IMR-90 (cell line): ENCODE measurements around the gene ZNF616. TPM values are rescaled to one million over a fixed set of nuclear protein-coding genes. Genes with fewer than 3 reads are reported as not detected.

Experiments
- ATAC-seq: fragments of 200-7000 bp; cut with Tn5 transposase; 2 replicates; pipeline ENCODE4 v1.9.1; 2020; ENCODE audit warnings: low read depth, mild to moderate bottlenecking, moderate library complexity
- BruUV-seq: library from RNA; stranded (reverse); fragments of 400-500 nt; replicated peaks from 2 replicates; lab custom pipeline; 2021; lab: Mats Ljungman, UMichigan
- CTCF ChIA-PET: fragments of 300-600 bp; formaldehyde crosslinking; extraction: SDS; loops from one replicate; lab custom pipeline; 2021; ENCODE audit warnings: antibody characterized with exemption; lab: Yijun Ruan, JAX
- POLR2A ChIA-PET: fragments of 300-600 bp; sonication (Branson Sonifier 250); formaldehyde crosslinking; loops from one replicate; lab custom pipeline; 2022; ENCODE audit warnings: antibody characterized with exemption; ENCODE audit not compliant: unreplicated experiment; lab: Charles Lee
- DNase-seq: peaks from one replicate; pipeline ENCODE4 v3.0.0; 2013
- H2AFZ ChIP-seq: replicated peaks from 2 replicates; pipeline ENCODE3; 2013; ENCODE audit warnings: low read length, mild to moderate bottlenecking; ENCODE audit not compliant: poor library complexity
- H2AK5ac ChIP-seq: 2 replicates; pipeline ENCODE4 v1.6.1; 2013; ENCODE audit warnings: low read depth, low read length, inconsistent platforms
- H2AK9ac ChIP-seq: replicated peaks from 2 replicates; pipeline ENCODE3; 2013; ENCODE audit warnings: mild to moderate bottlenecking, low read depth, low read length, moderate library complexity; ENCODE audit not compliant: poor library complexity
- H2BK120ac ChIP-seq: 2 replicates; pipeline ENCODE4 v1.6.1; 2013; ENCODE audit warnings: low read depth, low read length, inconsistent platforms
- H2BK15ac ChIP-seq: 3 replicates; pipeline ENCODE4 v1.6.1; 2013; ENCODE audit warnings: low read depth, low read length, inconsistent platforms
- H2BK20ac ChIP-seq: 2 replicates; pipeline ENCODE4 v1.6.1; 2013; ENCODE audit warnings: low read depth, mild to moderate bottlenecking, inconsistent platforms, low read length, moderate library complexity
- H2BK5ac ChIP-seq: 2 replicates; pipeline ENCODE4 v1.6.1; 2013; ENCODE audit warnings: mild to moderate bottlenecking, low read depth, low read length, inconsistent platforms; ENCODE audit not compliant: poor library complexity, severe bottlenecking
- H3K14ac ChIP-seq: replicated peaks from 2 replicates; pipeline ENCODE4 v1.6.1; 2013; ENCODE audit warnings: low read depth, low read length, inconsistent platforms
- H3K18ac ChIP-seq: 2 replicates; pipeline ENCODE4 v1.6.1; 2013; ENCODE audit warnings: low read depth, low read length, control low read depth
- H3K23ac ChIP-seq: 2 replicates; pipeline ENCODE4 v1.6.1; 2013; ENCODE audit warnings: low read depth, low read length, inconsistent platforms
- H3K27ac ChIP-seq: 2 replicates; pipeline ENCODE4 v1.5.1; 2013; ENCODE audit warnings: mild to moderate bottlenecking, control low read depth, low read length; ENCODE audit not compliant: insufficient read depth
- H3K27me3 ChIP-seq: 2 replicates; pipeline ENCODE4 v1.6.1; 2013; ENCODE audit warnings: low read length; ENCODE audit not compliant: control insufficient read depth, insufficient read depth
- H3K36me3 ChIP-seq: 2 replicates; pipeline ENCODE4 v1.6.1; 2013; ENCODE audit warnings: low read length, mixed read lengths; ENCODE audit not compliant: control insufficient read depth, insufficient read depth
- H3K4ac ChIP-seq: 2 replicates; pipeline ENCODE4 v1.6.1; 2013; ENCODE audit warnings: low read depth, low read length, inconsistent platforms
- H3K4me1 ChIP-seq: 2 replicates; pipeline ENCODE4 v1.6.1; 2013; ENCODE audit warnings: low read length, mixed read lengths; ENCODE audit not compliant: control insufficient read depth, insufficient read depth
- H3K4me2 ChIP-seq: 2 replicates; pipeline ENCODE4 v1.6.1; 2013; ENCODE audit warnings: low read depth, mild to moderate bottlenecking, control low read depth, low read length, moderate library complexity
- H3K4me3 ChIP-seq: 2 replicates; pipeline ENCODE4 v1.5.1; 2013; ENCODE audit warnings: low read depth, mild to moderate bottlenecking, control low read depth, low read length, moderate library complexity; ENCODE audit not compliant: insufficient read depth
- H3K56ac ChIP-seq: 2 replicates; pipeline ENCODE4 v1.6.1; 2013; ENCODE audit warnings: low read length, inconsistent platforms; ENCODE audit not compliant: insufficient read depth; ENCODE audit errors: extremely low read depth
- H3K79me1 ChIP-seq, 2 experiments: 2 replicates each; pipeline ENCODE4 v1.6.1; 2013; ENCODE audit warnings: low read length in 2 of 2, inconsistent platforms in 1 of 2, low read depth in 1 of 2
- H3K9ac ChIP-seq: 2 replicates; pipeline ENCODE4 v1.6.1; 2013; ENCODE audit warnings: low read depth, low read length, control low read depth
- H3K9me1 ChIP-seq: 2 replicates; pipeline ENCODE4 v1.6.1; 2013; ENCODE audit warnings: low read length, inconsistent platforms; ENCODE audit not compliant: insufficient read depth
- H3K9me3 ChIP-seq: 2 replicates; pipeline ENCODE4 v1.6.1; 2013; ENCODE audit warnings: low read length; ENCODE audit not compliant: control insufficient read depth, insufficient read depth
- H4K20me1 ChIP-seq: 2 replicates; pipeline ENCODE4 v1.6.1; 2013; ENCODE audit warnings: low read length, inconsistent platforms; ENCODE audit not compliant: insufficient read depth
- H4K5ac ChIP-seq: 2 replicates; pipeline ENCODE4 v1.6.1; 2013; ENCODE audit warnings: mild to moderate bottlenecking, low read depth, low read length, control low read depth
- H4K8ac ChIP-seq, 2 experiments: 2 replicates each; pipeline ENCODE4 v1.6.1; 2013; ENCODE audit warnings: low read depth in 2 of 2, low read length in 2 of 2, control low read depth in 1 of 2, inconsistent platforms in 1 of 2
- H4K91ac ChIP-seq: 2 replicates; pipeline ENCODE4 v1.6.1; 2013; ENCODE audit warnings: low read depth, low read length, inconsistent platforms; ENCODE audit not compliant: insufficient read depth
- MAZ ChIP-seq: IDR thresholded peaks from 2 replicates; pipeline ENCODE4 v1.6.1; 2012; ENCODE audit warnings: low read depth, mild to moderate bottlenecking, low read length, improper control_type of control experiment, moderate library complexity, borderline replicate concordance
- MXI1 ChIP-seq: IDR thresholded peaks from 2 replicates; pipeline ENCODE4 v1.6.1; 2012; ENCODE audit warnings: low read depth, mild to moderate bottlenecking, low read length, moderate library complexity, borderline replicate concordance
- NFE2L2 ChIP-seq: fragments of 150-350 bp; IDR thresholded peaks from 2 replicates; pipeline ENCODE4 v1.6.1; 2016; ENCODE audit warnings: low read depth, mild to moderate bottlenecking, low read length
- POLR2A ChIP-seq: IDR thresholded peaks from 2 replicates; pipeline ENCODE4 v1.6.1; 2012; ENCODE audit warnings: mild to moderate bottlenecking, low read depth, low read length
- RAD21 ChIP-seq: IDR thresholded peaks from 2 replicates; pipeline ENCODE4 v1.6.1; 2012; ENCODE audit warnings: low read length, improper control_type of control experiment
- WGBS, 2 experiments: methylation state at CpG; one replicate each; pipeline versions ENCODE4 v1.1.5 to v1.1.7; 2013; ENCODE audit warnings: missing lambda C conversion rate in 2 of 2; ENCODE audit not compliant: insufficient read length in 1 of 2; ENCODE audit errors: extremely low coverage in 2 of 2; 5-methylcytosine and 5-hydroxymethylcytosine counted together
- dilution Hi-C: fragments of 300-500 bp; cut with HindIII; formaldehyde crosslinking; loops from one replicate; pipeline ENCODE4 v1.14.3; 2018; ENCODE audit warnings: low sequenced_read_pairs; ENCODE audit not compliant: unreplicated experiment
- in situ Hi-C: fragments of 300-500 bp; cut with MboI; formaldehyde crosslinking; loops from 3 replicates; pipeline ENCODE4 v1.14.3; 2019; ENCODE audit warnings: low sequenced_read_pairs, inconsistent platforms, mixed read lengths
- intact Hi-C: fragments of 100-400 bp; cut with micrococcal nuclease; formaldehyde crosslinking; loops from 2 replicates; pipeline ENCODE4 v1.10.0; 2022
- polyA plus RNA-seq, 3 experiments: library from polyadenylated mRNA; depleted of rRNA; stranded (reverse); fragments of >200 nt; gene quantifications; 2 replicates each; pipeline ENCODE4 v1.2.3, GENCODE V29; 2012; ENCODE audit warnings: low replicate concordance in 1 of 3
- total RNA-seq: library from RNA; depleted of rRNA; stranded (reverse); fragments of >200 nt; gene quantifications from 2 replicates; pipeline ENCODE4 v1.2.3, GENCODE V29; 2012

ZNF616 gene
- total and polyA plus RNA-seq, 2 of the 4 experiments (the other 2 are of a cell fraction), result 2.8 to 13.6 TPM

GRCh38 chr19:52095172-52096014 lies 44.3 kb downstream of the ZNF616 start, which contains the start of gene ZNF841:
Gene ZNF841 (minus strand): TSS chr19:52095765. CDS start chr19:52084801, 10,964 bp downstream.
- TF ChIP-seq RAD21 (peak; percentile 1; the same call in 1 of the 2 replicates), POLR2A (peak; percentile 82), MAZ (peak; percentile 57; the same call in 1 of the 2 replicates), MXI1 (peak; percentile 55; the same call in 1 of the 2 replicates), NFE2L2 (no peak)
- H4K8ac ChIP-seq, result peak within 1 kb of the TSS; percentile 24 to 99
- in situ Hi-C loops (no loop called here), intact Hi-C loops (loop anchor here (2.0 kb wide), 1 partner anchor 141 kb away; no protein-coding TSS in a partner anchor), dilution Hi-C loops (no loop called here)
- H4K20me1 ChIP-seq, result no peaks in the 10 kb centered on the region
- H2BK5ac ChIP-seq, result peak within 1 kb of the TSS; percentile 84
- H3K4ac ChIP-seq, result peak within 1 kb of the TSS; percentile 89
- H2AK9ac ChIP-seq, result peak within 1 kb of the TSS; percentile 93
- no peak within 1 kb of the TSS for H2BK15ac ChIP-seq
- H2BK20ac ChIP-seq, result no peak within 1 kb of the TSS
- no peaks in the 10 kb centered on the region for H3K27me3 ChIP-seq
- peak within 1 kb of the TSS; percentile 91 for H2AFZ ChIP-seq
- H4K5ac ChIP-seq, result peak within 1 kb of the TSS; percentile 98
- H3K18ac ChIP-seq, result peak within 1 kb of the TSS; percentile 77
- ChIA-PET POLR2A (no interaction called here), CTCF (no interaction called here)
- H3K9ac ChIP-seq, result peak within 1 kb of the TSS; percentile 99
- ATAC-seq (peak; percentile 100), DNase-seq (peak; percentile 92)
- peaks cover 36% of the 10 kb centered on the region for H3K9me3 ChIP-seq
- peak within 1 kb of the TSS; percentile 99 for H3K4me2 ChIP-seq
- no peak within 1 kb of the TSS for H2BK120ac ChIP-seq
- BruUV-seq, result TSS peak; percentile 54
- H3K27ac ChIP-seq, result peak within 1 kb of the TSS; percentile 88
- WGBS, 2 experiments, result 0% methylated on average over 26 of the region's 59 CpGs; no CpG with 5 or more reads in 1 of the 2 experiments
- no peaks in the 10 kb centered on the region for H3K9me1 ChIP-seq
- peak within 1 kb of the TSS; percentile 78 for H4K91ac ChIP-seq
- H2AK5ac ChIP-seq, result peak within 1 kb of the TSS; percentile 74; the same call in 1 of the 2 replicates
- peaks cover 11 to 19% of the 10 kb centered on the region in 2 experiments for H3K79me1 ChIP-seq
- peak within 1 kb of the TSS; percentile 94 for H3K4me3 ChIP-seq
- peak within 1 kb of the TSS; percentile 83 for H3K14ac ChIP-seq
- H3K56ac ChIP-seq, result peak within 1 kb of the TSS; percentile 90
- H3K23ac ChIP-seq, result peak within 1 kb of the TSS; percentile 96
- peaks cover 3% of the 10 kb centered on the region; the same call in 1 of the 2 replicates for H3K4me1 ChIP-seq
- H3K36me3 ChIP-seq, result peaks cover 12% of the 10 kb centered on the region
